HG02970 (cell line): ENCODE measurements around the gene B4GAT1.

Source experiments
- ATAC-seq: cut with Tn5 transposase; IDR thresholded peaks from one replicate; pipeline ENCODE4 v1.9.1; 2021; ENCODE audit warnings: mild to moderate bottlenecking, moderate library complexity, moderate number of reproducible peaks; ENCODE audit not compliant: unreplicated experiment, low FRiP score

Gene B4GAT1

GRCh38 chr11:66338276-66339161 lies 8.9 kb downstream of the B4GAT1 start:
- no peak for ATAC-seq

GRCh38 chr11:66337103-66337899 lies 10.1 kb downstream of the B4GAT1 start:
- ATAC-seq, result no peak

- peak; percentile 65 for ATAC-seq
These were observed 11.0 kb downstream of the B4GAT1 start, which contains the start of gene RIN1 for GRCh38 chr11:66336234-66337102. TSS of gene RIN1 (minus strand) at chr11:66336434. CDS start at chr11:66336402, 32 bp downstream.

GRCh38 chr11:66335531-66336233 lies 11.7 kb downstream of the B4GAT1 start:
- no peak for ATAC-seq

- ATAC-seq, result no peak
These were observed 12.6 kb downstream of the B4GAT1 start for GRCh38 chr11:66334605-66335442.

GRCh38 chr11:66333896-66334604 lies 13.4 kb downstream of the B4GAT1 start:
- no peak for ATAC-seq

- ATAC-seq, result no peak
These were observed 14.1 kb downstream of the B4GAT1 start for GRCh38 chr11:66333220-66333877.

- ATAC-seq, result no peak
These were observed 14.8 kb downstream of the B4GAT1 start for GRCh38 chr11:66332371-66333219.

GRCh38 chr11:66331542-66332370 lies 15.7 kb downstream of the B4GAT1 start:
- no peak for ATAC-seq

- ATAC-seq, result no peak
These were observed 16.5 kb downstream of the B4GAT1 start for GRCh38 chr11:66330931-66331330.

- ATAC-seq, result no peak
These were observed 18.2 kb downstream of the B4GAT1 start for GRCh38 chr11:66329165-66329673.

GRCh38 chr11:66328302-66329144 lies 18.9 kb downstream of the B4GAT1 start:
- no peak for ATAC-seq

- no peak for ATAC-seq
These were observed 19.5 kb downstream of the B4GAT1 start for GRCh38 chr11:66328031-66328301.

GRCh38 chr11:66327171-66328030 lies 20.0 kb downstream of the B4GAT1 start:
- no peak for ATAC-seq
